GM12873 (cell line): Measurements from ENCODE around the gene FBXL13.

Experiments used
- CTCF ChIP-seq: IDR thresholded peaks from 2 replicates; pipeline ENCODE4 v1.5.1; 2012; ENCODE audit warnings: low read depth, mild to moderate bottlenecking, moderate library complexity, low read length, control low read depth; ENCODE audit not compliant: insufficient read depth; ENCODE audit errors: missing control alignments

Gene FBXL13

GRCh38 chr7:102953406-102953805, 121.2 kb downstream of the FBXL13 start:
- no peak for TF ChIP-seq CTCF

- TF ChIP-seq CTCF: no peak
Measured at GRCh38 chr7:102951839-102952238, 122.8 kb downstream of the FBXL13 start.

GRCh38 chr7:102944241-102944640, 130.4 kb downstream of the FBXL13 start:
- no peak for TF ChIP-seq CTCF

- no peak for TF ChIP-seq CTCF
Measured at GRCh38 chr7:102943423-102944169, 131.0 kb downstream of the FBXL13 start.

GRCh38 chr7:102942868-102943267, 131.7 kb downstream of the FBXL13 start:
- TF ChIP-seq CTCF: no peak

GRCh38 chr7:102942181-102942866, 132.3 kb downstream of the FBXL13 start:
- TF ChIP-seq CTCF: no peak

GRCh38 chr7:102938679-102939078, 135.9 kb downstream of the FBXL13 start:
- TF ChIP-seq CTCF: no peak
